GM18951 (cell line): ENCODE data around the gene ZNF774.
"Not testable (repeated sequence)": the region's sequence is repeated elsewhere in the genome, so short reads cannot be mapped to it uniquely, and the experiment has no call there.

Experiments
- POLR2A ChIP-seq: IDR thresholded peaks from 4 replicates; pipeline ENCODE4 v1.6.1; 2011; ENCODE audit warnings: mild to moderate bottlenecking; ENCODE audit not compliant: insufficient read length, insufficient read depth; ENCODE audit errors: extremely low read depth
- in situ Hi-C: fragments of 300-500 bp; cut with MboI; formaldehyde crosslinking; loops from one replicate; pipeline ENCODE4 v1.12.0; 2022; ENCODE audit warnings: low sequenced_read_pairs, mixed read lengths, inconsistent platforms; ENCODE audit not compliant: unreplicated experiment

Gene ZNF774

DNA sequence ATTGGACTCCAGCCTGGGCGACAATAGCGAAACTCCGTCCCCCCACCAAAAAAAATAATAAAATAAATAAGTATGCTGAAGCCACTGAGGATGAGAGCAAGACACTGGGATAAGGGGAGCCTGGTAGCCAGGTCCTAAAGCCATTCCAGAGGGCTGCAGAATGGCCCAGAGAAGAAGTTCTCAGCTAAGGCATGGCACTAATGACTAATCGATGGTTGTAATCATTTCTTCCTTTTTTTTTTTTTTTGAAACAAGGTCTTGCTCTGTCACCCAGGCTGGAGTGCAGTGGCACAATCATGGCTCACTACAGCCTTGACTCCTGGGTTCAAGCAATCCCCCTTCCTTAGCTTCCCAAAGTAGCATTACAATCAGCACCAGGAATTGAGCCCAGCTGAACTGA, 25.6 kb upstream of the ZNF774 start:
- TF ChIP-seq POLR2A: no peak
- in situ Hi-C loops: loop anchor here (10.0 kb wide), 1 partner anchor 558 kb away; the partner anchor contains the start of gene FES

DNA sequence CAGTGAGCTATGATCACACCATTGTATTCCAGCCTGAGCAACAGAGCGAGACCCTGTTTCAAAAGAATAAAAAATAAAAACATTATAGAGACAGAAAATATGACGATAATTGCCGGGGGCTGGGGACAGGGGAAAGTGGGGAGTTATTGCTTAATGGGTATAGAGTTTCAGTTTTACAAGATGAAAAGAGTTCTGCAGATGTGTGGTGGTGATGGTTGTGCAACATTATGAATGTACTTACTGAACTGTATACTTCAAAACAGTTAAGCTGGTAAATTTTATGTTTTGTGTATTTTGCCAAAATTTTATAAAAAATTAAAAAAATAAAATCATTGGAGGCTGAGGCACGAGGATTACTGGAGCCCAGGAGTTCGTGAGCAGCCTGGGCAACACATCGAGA, 24.8 kb upstream of the ZNF774 start:
- in situ Hi-C loops: loop anchor here (10.0 kb wide), 1 partner anchor 557 kb away; the partner anchor contains the start of gene FES
- TF ChIP-seq POLR2A: no peak

DNA sequence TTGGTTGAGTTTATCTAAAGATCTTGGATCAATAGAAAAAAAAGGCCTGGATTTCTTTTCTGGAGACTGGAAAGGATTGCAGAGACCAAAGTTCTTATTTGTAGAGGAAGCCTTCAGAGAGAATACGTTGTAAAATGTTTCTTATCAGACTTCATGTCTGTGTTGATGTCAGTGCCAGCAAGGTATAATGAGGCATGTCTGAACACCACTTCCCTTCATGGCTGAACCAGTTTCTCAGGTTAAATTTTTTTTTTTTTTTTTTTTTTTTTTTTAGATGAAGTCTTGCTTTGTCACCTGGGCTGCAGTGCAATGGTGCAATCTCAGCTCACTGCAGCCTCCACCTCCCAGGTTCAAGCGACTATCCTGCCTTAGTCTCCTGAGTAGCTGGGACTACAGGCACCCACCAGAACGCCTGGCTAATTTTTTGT, 17.8 kb upstream of the ZNF774 start:
- no peak for TF ChIP-seq POLR2A
- in situ Hi-C loops: loop anchor here (10.0 kb wide), 1 partner anchor 290 kb away; no protein-coding TSS in a partner anchor

DNA sequence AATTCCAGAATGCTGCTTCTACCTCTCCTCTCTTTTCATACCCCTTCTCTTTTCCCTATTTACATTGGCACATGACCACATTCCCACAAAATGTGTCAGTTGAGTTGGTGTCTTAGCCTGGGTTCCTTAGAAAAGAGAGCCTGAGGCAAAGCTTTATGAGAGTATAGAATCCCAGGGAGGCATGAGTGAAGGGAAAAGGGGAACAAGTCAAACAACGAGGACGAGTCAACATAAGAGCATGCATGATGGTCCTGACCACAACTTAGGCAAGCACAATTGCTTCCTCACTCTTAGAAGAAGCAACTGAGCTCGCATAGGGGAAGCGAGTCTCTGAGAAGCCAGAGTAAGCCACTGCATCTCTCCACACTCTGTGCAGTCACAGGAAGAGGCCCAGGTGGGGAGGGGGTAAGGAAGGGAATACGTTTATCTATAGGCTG, 15.4 kb upstream of the ZNF774 start:
- in situ Hi-C loops: loop anchor here (10.0 kb wide), 1 partner anchor 288 kb away; no protein-coding TSS in a partner anchor
- no peak for TF ChIP-seq POLR2A

DNA sequence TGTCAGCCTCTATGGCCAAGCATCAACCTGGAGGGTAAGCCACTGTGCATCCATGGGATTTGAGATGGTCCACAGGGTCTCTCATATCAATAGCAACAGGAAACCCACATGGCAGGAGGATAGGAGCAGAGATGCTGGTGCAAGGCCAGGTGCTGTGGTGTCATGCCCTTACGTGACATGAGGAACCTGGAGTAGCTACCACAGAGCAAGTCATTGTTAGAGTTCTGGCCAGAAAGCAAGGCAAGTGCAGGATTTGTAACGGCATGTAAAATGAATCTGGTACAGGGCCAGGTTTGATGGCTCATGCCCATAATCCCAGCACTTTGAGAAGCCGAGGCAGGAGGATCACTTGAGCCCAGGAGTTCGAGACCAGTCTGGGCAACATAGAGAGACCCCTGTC, 14.8 kb upstream of the ZNF774 start:
- no peak for TF ChIP-seq POLR2A
- in situ Hi-C loops: loop anchor here (10.0 kb wide), 1 partner anchor 288 kb away; no protein-coding TSS in a partner anchor

DNA sequence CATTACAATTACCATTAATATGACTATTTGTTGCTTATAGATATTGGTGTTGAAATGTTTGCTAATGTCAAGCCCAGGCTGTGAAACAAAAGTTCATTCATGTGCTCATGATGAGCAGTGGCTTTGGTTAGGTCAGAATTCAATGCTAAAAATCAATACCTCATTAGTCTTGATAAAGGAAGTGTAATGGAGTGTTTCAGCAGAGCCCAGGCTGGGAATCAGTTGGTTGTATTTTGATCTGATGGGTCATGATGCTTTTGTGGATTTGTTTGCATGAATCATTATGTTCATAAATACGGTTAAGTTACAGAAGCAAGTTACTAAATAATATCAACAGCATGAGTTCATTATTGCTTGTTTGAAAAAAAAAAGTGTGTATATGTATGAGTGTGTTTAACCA, 13.6 kb upstream of the ZNF774 start:
- TF ChIP-seq POLR2A: no peak
- in situ Hi-C loops: loop anchor here (10.0 kb wide), 1 partner anchor 286 kb away; no protein-coding TSS in a partner anchor

DNA sequence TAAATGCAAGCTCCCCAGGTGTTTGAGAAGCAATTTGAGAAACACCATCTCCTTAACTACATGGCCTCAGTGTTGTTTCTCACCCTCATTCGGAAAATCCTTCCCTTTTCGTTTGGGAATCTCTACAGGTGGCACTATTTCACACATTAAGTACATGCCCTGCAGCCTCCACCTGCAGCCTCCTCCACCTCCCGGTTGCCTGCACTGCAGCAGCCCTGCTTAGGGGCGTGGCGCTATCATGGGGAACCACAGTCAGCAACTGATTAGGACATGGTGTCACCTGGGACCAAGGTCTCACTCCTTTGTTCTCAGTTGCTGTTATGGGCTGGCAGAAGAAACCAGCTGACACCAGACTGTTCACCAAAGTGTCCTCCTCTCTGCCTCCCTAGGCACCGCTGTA, 11.7 kb upstream of the ZNF774 start:
- no peak for TF ChIP-seq POLR2A
- in situ Hi-C loops: no loop called here

DNA sequence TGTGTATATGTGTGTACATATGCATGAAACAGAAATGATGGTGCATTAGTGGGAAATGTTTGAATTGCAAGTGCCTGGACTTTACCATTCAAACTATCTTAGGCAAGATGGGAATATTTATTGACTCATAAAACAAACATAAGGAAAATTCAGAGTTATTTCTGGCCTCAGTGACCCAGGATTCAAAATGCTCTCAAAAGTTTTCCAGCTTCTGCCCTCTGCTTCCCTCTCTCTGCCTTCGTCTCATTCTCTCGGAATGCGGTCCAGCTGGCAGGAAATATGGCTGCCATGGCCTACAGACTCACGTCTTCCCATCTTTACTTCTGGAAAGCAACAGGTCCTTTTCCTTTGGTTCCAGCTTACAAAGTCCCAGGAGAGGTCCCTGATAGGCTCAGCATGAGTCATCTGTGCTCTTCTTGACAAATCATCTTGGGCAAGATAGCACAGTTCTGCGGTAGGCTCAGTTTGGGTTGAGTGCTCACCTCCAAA, 8.7 kb upstream of the ZNF774 start:
- in situ Hi-C loops: no loop called here
- TF ChIP-seq POLR2A: no peak

DNA sequence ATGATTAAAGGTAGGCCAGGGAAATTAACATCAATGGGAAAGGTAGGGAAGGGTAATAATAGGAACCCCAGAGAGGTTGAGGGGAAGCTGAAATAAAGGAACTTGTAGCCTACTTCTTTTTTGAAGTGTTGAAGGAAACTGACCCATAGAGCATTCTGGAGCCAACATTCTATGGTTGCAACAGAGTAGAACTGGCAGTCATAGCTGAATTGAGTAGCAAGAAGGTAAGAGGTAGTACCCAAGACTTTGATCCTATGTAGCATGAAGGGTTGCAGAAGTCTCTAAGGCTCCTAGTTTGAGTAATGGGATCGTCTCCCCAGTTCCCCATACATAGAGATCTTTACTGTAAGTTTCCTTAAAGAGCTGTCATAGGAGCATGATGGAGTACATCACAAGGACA, 7.4 kb upstream of the ZNF774 start:
- no peak for TF ChIP-seq POLR2A
- in situ Hi-C loops: no loop called here

DNA sequence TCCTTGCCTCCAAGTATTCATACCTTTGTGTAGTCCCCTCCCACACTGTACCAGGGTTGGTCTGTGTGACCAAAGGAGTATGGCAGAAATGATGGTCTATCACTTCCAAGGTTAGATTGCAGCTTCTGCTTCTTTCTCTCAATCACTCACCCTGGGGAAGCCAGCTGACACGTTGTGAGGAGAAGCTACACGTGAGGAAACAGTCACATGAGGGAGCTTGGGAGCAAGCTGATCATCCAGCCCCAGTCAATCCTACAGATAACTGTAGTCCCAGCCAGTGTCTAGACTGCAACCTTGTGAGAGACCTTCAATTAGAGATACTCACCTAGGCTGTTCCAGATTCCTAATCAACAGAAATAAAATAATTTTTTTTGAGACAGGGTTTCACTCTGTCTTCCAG, 6.2 kb upstream of the ZNF774 start:
- TF ChIP-seq POLR2A: no peak
- in situ Hi-C loops: no loop called here

DNA sequence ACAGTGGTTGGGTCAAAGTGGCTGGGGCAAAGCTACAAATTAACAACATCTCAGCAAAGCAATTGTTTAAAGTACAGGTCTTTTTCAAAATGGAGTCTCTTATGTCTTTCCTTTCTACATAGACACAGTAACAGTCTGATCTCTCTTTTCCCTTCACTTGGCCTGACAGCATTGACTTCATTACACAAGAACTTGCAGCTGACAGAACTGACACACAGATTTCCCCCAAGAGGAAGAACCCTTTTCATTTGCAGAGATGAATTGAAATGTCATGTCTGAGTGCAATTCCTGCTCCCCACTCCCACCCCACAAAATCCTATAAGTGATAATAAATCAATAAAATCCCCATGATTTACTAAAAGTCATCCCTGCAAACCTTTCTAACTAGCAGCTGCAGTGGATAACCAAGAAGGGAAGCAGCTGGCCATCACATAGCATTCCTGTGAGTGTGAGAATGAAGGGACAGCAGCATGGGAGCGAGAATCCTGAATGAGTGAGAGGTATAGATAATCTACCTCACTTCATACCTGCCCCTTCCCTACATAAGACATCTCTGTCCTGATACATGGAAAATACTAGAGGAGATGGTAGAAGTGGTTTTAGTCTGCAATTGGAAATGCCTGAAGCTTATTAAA, 4.5 kb upstream of the ZNF774 start:
- in situ Hi-C loops: not testable (repeated sequence)

DNA sequence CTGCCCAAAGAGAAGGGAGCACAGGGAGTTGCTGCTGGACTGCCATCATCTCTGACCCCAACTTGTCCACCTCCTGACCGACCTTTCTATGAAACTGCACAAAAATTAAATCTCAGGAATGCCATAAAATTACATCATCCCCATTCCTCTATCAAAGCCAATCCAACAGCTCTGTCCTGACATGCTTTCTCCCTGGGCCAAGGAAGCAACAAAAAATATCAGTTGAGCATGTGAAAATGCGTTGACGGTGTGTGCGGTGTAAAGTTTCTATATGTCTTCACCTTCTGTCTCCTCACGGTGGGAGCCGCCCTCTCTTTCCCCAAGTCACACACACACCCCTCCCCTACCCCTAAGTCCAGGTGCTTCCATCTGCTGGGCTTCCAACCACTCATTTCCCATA, 3.6 kb upstream of the ZNF774 start:
- no peak for TF ChIP-seq POLR2A

DNA sequence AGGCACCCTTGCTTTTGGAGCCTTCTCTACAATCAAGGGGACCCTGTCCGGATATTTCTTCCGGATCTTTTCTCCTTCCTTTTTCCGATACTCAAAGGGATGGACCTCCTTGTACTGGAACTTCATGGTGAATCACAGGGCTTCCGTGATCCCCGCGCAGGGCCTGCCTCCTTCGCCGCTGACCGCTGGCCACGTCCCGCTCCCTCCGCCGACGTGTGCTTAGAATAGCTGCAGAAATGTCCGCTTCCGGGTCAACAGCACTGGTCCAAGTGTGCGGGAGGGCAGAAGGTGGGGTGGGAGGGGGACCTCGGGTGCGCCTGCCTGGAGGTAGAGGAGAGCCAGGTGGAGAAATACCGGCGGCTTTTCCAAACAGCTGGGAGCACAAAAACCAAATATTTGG, 3.0 kb upstream of the ZNF774 start:
- no peak for TF ChIP-seq POLR2A
- in situ Hi-C loops: no loop called here

More for the DNA sequence above, 3.6 kb upstream of the ZNF774 start:
- in situ Hi-C loops: no loop called here

DNA sequence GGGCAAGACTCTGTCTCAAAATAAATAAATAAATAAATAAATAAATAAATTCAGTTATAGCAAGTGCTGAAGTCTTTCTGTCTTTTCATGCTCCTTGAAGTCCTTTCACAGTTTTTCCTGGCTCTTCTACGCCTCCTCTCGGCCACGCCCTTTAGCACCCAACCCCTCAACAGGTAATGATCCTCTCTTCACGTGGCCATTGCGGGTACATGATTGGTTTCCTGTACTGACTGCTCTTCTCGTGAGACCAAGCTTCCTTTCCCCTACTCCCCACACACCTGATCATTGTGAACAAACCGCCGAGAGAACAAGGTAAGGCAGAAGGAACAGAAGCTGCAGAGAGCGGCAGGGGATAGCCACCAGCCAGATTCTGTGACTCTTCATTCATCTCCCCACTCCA, 2.3 kb upstream of the ZNF774 start:
- TF ChIP-seq POLR2A: no peak
- in situ Hi-C loops: no loop called here
